T-helper 22 cell (primary cell): ENCODE measurements around the gene CHD1L.
"Not testable (repeated sequence)": the region's sequence is repeated elsewhere in the genome, so short reads cannot be mapped to it uniquely, and the experiment has no call there.

Source experiments
- DNase-seq: peaks from one replicate; pipeline ENCODE4 v3.0.0-alpha.2; 2020; ENCODE audit warnings: low read depth

Gene CHD1L

DNA sequence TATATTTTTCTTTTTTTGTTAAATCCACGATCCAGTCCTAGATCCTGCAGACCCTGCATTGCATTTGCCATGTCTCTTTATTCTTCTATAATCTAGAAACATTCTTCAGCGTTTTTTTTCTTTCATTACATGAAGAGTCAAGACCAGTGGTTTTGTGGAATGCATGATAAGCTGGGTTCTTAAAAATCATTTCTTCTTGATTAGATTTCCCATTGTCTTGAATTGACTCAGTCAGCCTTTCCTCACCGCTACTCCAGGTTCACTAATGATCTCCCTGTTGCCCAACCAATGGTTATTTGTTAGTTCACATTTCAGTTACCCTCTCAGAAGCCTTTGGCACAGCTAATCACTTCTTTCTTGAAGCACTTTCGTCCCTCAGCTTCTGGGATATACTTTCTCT, 25.2 kb downstream of the CHD1L start:
- DNase-seq, result no peak

DNA sequence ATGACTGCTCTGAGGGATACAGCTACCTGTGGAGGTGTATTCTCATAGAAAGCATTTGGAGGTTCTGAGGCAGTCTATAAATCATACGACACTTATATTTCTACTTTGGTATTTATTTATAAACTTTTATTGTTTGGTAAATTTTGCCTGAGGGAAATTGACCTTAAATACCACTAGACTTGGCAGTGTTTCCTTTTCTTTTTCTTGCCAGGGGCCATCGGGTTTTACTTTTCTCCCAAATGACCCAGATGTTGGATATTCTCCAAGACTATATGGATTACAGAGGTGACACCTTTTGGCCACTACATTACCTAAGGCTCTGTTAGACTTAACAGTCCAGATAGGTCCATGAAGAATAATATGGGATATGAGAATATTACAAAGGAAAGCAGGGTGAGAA, 28.2 kb downstream of the CHD1L start:
- DNase-seq, result no peak

DNA sequence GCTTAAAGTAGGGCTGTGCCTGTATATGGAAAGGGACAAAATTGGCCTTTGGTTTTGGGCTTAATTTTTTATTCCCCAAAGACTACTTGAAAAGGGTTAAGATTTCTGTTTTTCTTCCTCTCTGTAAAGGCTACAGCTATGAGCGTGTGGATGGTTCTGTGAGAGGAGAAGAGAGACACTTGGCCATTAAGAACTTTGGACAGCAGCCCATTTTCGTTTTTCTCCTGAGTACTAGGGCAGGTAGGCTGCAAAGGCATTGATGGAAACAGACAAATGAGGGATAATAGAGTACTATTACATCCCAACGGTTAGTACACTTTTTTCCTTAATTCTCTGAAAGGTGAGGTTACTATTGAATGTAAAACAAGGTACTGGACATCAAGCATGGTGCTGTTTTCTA, 29.6 kb downstream of the CHD1L start:
- no peak for DNase-seq

GRCh38 chr1:147273409-147274336, 31.2 kb downstream of the CHD1L start:
- no peak for DNase-seq

GRCh38 chr1:147281950-147282349, 39.5 kb downstream of the CHD1L start:
- DNase-seq, result no peak

- DNase-seq, result no peak
Observed at GRCh38 chr1:147283011-147283410, 40.5 kb downstream of the CHD1L start.

DNA sequence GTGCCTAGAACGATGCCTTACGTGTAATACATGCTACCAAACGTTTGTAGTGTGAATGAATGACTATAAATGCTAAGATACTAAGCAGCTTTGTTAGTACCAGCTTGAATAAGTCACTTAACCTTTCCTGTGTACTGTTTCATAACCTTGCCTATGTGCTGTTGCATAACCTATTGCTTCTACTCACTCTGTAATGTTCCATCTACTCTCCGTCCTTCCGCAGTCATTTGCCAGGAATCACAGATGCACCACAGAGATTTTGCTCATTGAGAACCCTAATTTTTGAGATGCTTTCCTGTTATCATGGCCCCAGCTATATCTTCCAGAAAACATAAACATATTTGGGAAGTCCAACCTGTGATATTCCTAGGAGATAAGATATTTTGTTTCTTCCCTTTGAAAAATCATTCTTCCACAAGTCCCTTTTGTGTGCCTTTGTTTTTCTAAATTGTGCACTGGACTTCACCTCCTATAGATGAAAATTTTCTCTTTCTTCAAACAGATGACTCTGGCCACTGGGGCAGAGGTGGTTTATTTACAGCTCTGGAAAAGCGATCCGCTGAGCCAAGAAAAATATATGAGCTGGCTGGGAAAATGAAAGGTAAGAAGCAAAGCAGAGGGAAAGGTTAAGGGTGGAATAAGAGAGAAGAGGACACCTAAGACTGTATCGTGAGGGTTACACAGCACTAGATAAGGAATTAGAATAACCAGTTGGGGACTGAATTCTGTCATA, 44.8 kb downstream of the CHD1L start:
- DNase-seq, result no peak

- no peak for DNase-seq
Observed at GRCh38 chr1:147292012-147292411, 49.5 kb downstream of the CHD1L start.

DNA sequence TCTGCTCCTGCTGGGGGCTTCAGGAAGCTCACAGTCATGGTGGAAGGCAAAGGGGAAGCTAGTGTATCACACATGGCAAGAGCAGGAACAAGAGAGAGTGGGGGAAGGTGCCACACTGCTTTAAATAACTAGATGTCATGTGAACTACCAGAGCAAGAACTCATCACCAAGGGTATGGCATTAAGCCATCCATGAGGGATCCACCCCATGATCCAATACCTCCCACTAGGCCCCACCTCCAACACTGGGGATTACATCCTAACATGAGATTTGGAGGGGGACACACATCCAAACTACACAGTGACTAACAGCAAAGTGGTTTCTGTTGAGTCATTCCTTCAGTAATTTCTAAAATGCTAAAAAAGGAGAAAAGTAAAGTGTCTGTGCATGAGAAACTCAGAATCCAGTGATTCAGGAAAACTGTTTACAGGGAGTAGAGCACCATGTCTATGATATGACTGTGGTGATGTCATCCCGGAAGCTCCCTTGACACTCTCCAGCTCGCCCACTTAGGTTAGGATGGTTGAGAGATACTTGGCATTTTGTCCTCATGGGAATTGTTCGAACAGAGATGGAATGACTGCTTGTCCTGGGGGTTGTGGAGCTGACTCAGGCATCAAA, 50.3 kb downstream of the CHD1L start:
- DNase-seq, result no peak

DNA sequence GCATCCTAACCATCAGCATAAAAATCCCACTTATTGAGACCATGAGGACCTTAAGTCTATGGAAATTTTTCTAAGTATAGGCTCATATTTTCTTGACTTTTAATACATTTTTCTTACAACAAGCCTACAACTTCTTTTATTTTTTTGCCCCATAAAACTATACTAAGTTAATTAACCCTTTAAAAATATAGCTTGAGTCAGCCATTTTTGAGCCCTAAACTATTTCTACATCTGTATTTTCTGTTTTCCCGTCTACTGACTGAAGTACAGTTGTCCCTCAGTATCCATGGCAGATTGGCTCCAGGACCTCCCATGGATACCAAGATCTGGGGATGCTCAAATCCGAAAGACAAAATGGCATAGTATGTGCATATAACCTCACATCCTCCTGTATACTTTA, 55.0 kb downstream of the CHD1L start:
- DNase-seq, result no peak

DNA sequence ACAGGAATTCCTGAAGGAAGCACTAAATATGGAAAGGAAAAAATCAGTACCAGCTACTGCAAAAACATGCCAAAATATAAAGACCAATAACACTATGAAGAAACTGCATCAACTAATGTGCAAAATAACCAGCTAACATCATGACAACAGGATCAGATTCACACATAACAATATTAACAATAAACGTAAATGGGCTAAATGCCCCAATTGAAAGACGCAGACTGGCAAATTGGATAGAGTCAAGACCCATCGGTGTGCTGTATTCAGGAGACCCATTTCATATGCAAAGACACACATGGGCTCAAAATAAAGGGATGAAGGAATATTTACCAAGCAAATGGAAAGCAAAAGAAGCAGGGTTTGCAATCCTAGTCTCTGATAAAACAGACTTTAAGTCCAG, 63.3 kb downstream of the CHD1L start:
- not testable (repeated sequence) for DNase-seq

DNA sequence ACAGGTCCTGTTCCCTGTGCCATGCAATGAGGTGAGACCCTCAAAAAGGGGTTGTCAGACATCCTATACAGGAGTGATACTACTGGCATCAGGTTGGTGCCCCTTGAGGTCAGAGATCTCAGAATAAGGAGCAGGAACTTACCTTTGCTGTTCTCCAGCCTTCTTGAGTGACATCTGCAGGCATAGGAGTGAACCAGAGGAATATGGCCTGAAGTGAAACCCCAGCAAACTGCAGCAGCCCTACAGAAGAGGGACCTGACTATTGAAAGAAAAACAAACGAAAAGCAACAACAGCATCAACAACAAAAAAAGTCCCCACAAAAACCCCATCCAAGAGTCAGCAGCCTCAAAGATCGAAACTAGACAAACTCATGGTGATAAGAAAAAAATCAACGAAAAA, 74.5 kb downstream of the CHD1L start:
- no peak for DNase-seq

- not testable (repeated sequence) for DNase-seq
Observed at GRCh38 chr1:147326933-147327687, 84.6 kb downstream of the CHD1L start.

DNA sequence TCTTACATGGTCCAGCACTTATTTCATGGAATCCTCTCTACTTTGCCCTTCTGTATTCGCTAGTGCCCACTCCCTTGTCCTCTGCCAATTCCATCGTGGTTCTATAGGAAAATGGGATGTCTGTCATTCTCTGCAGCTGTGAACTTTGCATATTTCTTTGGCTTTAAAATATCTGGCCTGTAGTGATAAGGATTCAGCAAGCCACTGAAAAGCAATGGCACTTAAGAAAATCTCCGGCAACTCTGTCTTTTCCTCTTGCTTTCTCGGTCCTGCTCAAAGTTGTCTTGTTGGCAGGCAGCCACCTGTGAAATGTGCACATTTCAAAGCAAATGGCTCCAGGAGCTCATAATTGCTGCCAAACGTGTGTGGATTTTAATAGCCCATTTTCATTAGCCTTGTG, 91.8 kb downstream of the CHD1L start:
- no peak for DNase-seq

DNA sequence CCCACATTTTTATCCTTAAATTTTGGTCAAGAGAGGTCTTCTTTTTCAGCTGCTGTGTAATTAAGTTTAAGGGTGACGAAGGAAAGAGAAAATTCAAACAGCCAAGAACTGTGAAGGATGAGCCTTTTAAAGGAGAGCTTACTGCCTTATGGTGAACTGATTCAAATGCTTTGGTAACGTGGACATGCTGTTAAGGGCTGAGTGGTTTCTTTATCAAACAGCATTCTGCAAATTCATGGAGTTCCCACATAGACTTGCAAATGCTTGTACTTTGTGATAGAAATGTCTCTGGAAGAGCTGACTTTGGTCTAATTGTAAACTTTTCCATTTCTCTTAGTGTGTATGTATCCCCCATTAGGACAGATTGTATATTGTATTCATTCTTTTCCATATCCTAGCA, 93.8 kb downstream of the CHD1L start:
- no peak for DNase-seq

- no peak for DNase-seq
Observed at GRCh38 chr1:147337040-147337630, 94.7 kb downstream of the CHD1L start.

GRCh38 chr1:147338571-147338970, 96.1 kb downstream of the CHD1L start:
- DNase-seq, result no peak

DNA sequence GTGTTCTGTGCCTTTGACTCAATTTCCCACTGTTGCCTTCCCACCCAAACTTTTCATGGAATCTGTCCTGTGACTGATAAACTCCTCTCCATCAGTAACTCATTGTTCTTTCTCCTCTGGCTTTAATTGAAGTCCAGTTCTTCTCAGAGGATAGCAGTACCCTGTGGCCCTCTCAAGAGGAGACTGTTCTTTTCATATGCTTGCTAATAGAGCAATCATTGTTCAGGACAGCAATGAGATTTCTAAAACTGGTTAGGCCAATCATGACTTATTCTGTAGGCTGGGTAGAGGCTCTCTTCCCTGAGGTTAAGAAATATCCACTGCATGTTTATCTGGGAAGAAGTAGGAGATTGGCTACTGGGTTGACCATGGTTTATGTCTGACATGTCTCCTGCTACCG, 98.8 kb downstream of the CHD1L start:
- no peak for DNase-seq
